Measurements from ENCODE around the gene MTM1. TPM values are rescaled to one million over a fixed set of nuclear protein-coding genes. Genes with fewer than 3 reads are reported as not detected.

The MTM1 gene
- total and polyA plus RNA-seq, 2 donors from 2014 or later = 6.6 to 20.5 TPM

Other genes with a start within 250 kb of the MTM1 start
- 6.5 TPM for gene MAMLD1, start 205.3 kb upstream of the MTM1 start, total RNA-seq
- 1.4 TPM for gene MAMLD1, start 205.3 kb upstream of the MTM1 start, polyA plus RNA-seq (ENCODE audit: insufficient read depth, low read depth, low replicate concordance)
- gene MTMR1, start 124.8 kb downstream of the MTM1 start, total RNA-seq = 24.5 TPM
- 6.2 TPM for gene MTMR1, start 124.8 kb downstream of the MTM1 start, polyA plus RNA-seq (ENCODE audit: insufficient read depth, low read depth, low replicate concordance)

Measured in kidney (tissue), 2 donors.